ENCODE data around the gene LRRC1.
A peak's percentile ranks its signal among the peaks of the same experiment; 100 is the strongest.

Gene LRRC1

DNA sequence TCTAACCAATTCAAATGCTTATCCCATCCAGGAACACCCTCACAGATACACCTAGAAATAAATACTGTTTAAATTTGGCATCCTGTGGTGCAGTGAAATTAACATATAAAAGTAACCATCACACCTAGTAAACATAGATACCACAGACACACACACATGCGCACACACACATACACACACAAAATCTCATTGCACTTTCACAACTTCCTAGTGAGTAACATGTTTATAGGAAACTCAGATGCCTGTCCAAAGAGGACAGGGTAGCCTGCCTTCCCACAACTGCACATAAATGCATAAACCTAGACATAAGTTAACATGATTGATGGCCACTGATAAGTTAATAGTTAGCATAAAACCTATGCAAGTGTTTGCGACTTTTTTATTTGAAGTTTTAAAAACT is 56.8 kb downstream of the LRRC1 start:
- Histone ChIP-seq H3K27ac (ENCODE audit: low read depth, low read length) (no peak overlapping the region), H3K36me3 (ENCODE audit: control insufficient read depth, insufficient read depth, low read length) (no peaks in the 10 kb centered on the region), H3K4me3 (ENCODE audit: low read depth, low read length) (no peak overlapping the region), H3K4me1 (ENCODE audit: control insufficient read depth, insufficient read depth, low read length) (no peaks in the 10 kb centered on the region), H3K9me3 (ENCODE audit: control insufficient read depth, insufficient read depth, low read length) (no peaks in the 10 kb centered on the region), H3K27me3 (ENCODE audit: control insufficient read depth, insufficient read depth, low read length) (no peaks in the 10 kb centered on the region), H3K9ac (ENCODE audit: low read depth, low read length) (no peak overlapping the region)

DNA sequence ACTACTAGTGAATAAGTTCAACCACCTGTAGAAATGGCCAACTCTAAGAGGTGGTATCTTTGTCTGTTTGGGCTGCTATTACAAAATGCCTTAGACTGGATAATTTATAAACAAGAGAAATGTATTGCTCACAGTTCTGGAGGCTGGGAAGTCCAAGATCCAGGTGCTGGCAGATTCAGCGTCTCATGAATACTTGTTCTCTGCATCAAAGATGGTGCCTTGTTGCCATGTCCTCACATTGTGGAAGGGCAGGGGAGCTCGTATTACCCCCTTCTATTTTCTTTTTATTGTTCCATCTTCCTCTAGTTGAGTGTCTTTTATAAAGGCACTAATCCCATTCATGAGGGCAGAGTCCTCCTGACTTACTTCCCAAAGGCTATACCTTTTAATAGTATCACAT is 58.0 kb downstream of the LRRC1 start:
- H3K4me1 ChIP-seq (ENCODE audit: control insufficient read depth, insufficient read depth, low read length): 0 out of 2 replicates have a peak, but pooled peaks cover 6% of the 10 kb centered on the region
- no peaks in the 10 kb centered on the region for H3K36me3 ChIP-seq (ENCODE audit: control insufficient read depth, insufficient read depth, low read length)
- no peaks in the 10 kb centered on the region for H3K27me3 ChIP-seq (ENCODE audit: control insufficient read depth, insufficient read depth, low read length)
- H3K9ac ChIP-seq (ENCODE audit: low read depth, low read length): no peak overlapping the region
- H3K27ac ChIP-seq (ENCODE audit: low read depth, low read length): no peak overlapping the region
- H3K9me3 ChIP-seq (ENCODE audit: control insufficient read depth, insufficient read depth, low read length): no peaks in the 10 kb centered on the region
- H3K4me3 ChIP-seq (ENCODE audit: low read depth, low read length): no peak overlapping the region

- H3K27ac ChIP-seq (ENCODE audit: low read depth, low read length): no peak overlapping the region
- no peak overlapping the region for H3K4me3 ChIP-seq (ENCODE audit: low read depth, low read length)
- no peaks in the 10 kb centered on the region for H3K9me3 ChIP-seq (ENCODE audit: control insufficient read depth, insufficient read depth, low read length)
- H3K9ac ChIP-seq (ENCODE audit: low read depth, low read length): no peak overlapping the region
- no peaks in the 10 kb centered on the region for H3K27me3 ChIP-seq (ENCODE audit: control insufficient read depth, insufficient read depth, low read length)
- H3K4me1 ChIP-seq (ENCODE audit: control insufficient read depth, insufficient read depth, low read length): 0 out of 2 replicates have a peak, but pooled peaks cover 6% of the 10 kb centered on the region
- H3K36me3 ChIP-seq (ENCODE audit: control insufficient read depth, insufficient read depth, low read length): no peaks in the 10 kb centered on the region
These were observed 60.2 kb downstream of the LRRC1 start for GRCh38 chr6:53854843-53855567.

GRCh38 chr6:53855940-53856339 is 61.1 kb downstream of the LRRC1 start:
- Histone ChIP-seq H3K27me3 (ENCODE audit: control insufficient read depth, insufficient read depth, low read length) (no peaks in the 10 kb centered on the region), H3K4me1 (ENCODE audit: control insufficient read depth, insufficient read depth, low read length) (peaks cover 9% of the 10 kb centered on the region; the same call in 1 of the 2 replicates), H3K27ac (ENCODE audit: low read depth, low read length) (no peak overlapping the region)

DNA sequence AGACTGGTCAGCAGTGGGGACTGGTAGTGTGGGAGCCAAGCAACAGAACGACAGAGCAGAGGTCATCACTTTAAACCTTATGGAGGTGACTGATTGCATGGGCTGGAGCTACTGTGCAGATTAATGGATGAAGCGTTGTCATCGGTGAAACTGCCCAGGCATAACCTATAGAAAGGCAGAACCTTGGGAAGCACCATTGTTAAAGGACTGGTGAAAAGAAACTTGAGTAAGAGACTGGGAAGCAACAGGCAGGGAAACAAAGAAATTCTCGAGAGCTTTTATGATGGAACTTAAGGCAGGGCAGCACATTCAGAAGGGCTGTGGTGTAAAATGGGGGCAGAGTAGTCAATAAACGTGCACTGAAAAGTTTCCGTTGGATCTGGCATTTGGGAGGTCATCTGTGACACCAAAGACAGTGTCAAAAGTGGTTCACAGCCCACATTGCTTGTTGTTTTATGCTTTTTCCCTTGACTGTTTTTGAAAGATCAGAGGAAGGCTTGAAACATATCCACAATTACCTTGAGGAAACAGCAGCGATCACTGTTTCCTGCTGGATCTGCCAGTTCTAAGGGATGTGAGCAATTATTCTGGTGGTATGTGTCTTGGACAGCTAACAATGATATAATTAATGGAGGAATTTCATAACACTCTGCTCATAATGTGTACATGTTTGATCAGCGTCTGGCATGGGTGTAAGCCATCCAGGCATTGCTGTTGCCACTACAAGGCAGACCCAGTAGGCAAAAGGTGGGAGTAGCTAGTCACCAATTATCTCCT is 62.7 kb downstream of the LRRC1 start:
- Histone ChIP-seq H3K27me3 (ENCODE audit: control insufficient read depth, insufficient read depth, low read length) (no peaks in the 10 kb centered on the region), H3K36me3 (ENCODE audit: control insufficient read depth, insufficient read depth, low read length) (no peaks in the 10 kb centered on the region), H3K4me3 (ENCODE audit: low read depth, low read length) (no peak overlapping the region), H3K4me1 (ENCODE audit: control insufficient read depth, insufficient read depth, low read length) (peaks cover 9% of the 10 kb centered on the region; the same call in 1 of the 2 replicates), H3K9ac (ENCODE audit: low read depth, low read length) (no peak overlapping the region), H3K27ac (ENCODE audit: low read depth, low read length) (no peak overlapping the region), H3K9me3 (ENCODE audit: control insufficient read depth, insufficient read depth, low read length) (no peaks in the 10 kb centered on the region)

More at GRCh38 chr6:53855940-53856339, 61.1 kb downstream of the LRRC1 start:
- H3K9ac ChIP-seq (ENCODE audit: low read depth, low read length): no peak overlapping the region
- no peaks in the 10 kb centered on the region for H3K9me3 ChIP-seq (ENCODE audit: control insufficient read depth, insufficient read depth, low read length)
- H3K4me3 ChIP-seq (ENCODE audit: low read depth, low read length): no peak overlapping the region
- H3K36me3 ChIP-seq (ENCODE audit: control insufficient read depth, insufficient read depth, low read length): no peaks in the 10 kb centered on the region

- Histone ChIP-seq H3K4me1 (ENCODE audit: control insufficient read depth, insufficient read depth, low read length) (peaks cover 9% of the 10 kb centered on the region; the same call in 1 of the 2 replicates), H3K9me3 (ENCODE audit: control insufficient read depth, insufficient read depth, low read length) (no peaks in the 10 kb centered on the region), H3K36me3 (ENCODE audit: control insufficient read depth, insufficient read depth, low read length) (no peaks in the 10 kb centered on the region), H3K27me3 (ENCODE audit: control insufficient read depth, insufficient read depth, low read length) (no peaks in the 10 kb centered on the region), H3K27ac (ENCODE audit: low read depth, low read length) (no peak overlapping the region), H3K4me3 (ENCODE audit: low read depth, low read length) (no peak overlapping the region), H3K9ac (ENCODE audit: low read depth, low read length) (no peak overlapping the region)
These were observed 63.4 kb downstream of the LRRC1 start for GRCh38 chr6:53858196-53858595.

DNA sequence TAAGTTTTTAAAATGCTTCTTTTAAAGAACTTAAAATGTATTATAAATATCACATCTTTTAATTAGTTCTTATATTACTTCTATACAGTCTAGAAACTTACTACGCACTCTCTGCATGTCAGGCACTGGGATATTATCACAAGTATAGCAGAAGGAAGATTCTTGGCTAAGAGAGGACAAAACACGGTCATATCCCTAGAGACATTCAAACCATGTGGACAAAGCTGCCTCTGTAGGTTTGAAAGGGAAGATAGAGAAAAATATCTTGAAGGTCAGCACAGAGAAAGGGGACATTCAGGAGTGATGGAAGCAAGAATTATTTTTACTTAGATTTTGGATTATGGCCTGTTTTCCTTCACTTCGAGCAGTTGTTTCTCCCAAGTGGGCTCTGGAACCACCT is 64.1 kb downstream of the LRRC1 start:
- H3K27ac ChIP-seq (ENCODE audit: low read depth, low read length): no peak overlapping the region
- H3K36me3 ChIP-seq (ENCODE audit: control insufficient read depth, insufficient read depth, low read length): no peaks in the 10 kb centered on the region

DNA sequence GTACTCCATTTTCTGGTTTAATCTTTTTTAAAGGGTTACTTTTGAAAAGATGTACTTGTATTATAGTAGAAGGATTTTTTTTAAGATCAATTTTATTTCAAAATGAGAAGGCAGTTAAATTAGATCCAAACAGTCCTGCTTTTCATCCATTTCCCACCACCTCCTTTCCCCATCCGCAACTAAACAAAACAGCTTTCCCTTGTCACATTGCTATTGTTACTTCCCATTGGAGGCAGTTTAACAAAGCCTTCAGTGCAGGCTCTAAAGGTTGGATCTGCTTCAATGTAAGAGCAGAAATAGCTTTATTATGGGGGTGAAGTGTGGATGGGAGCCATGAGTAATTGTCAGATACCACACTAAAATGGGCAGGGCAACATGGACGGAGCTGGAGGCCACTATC is 65.7 kb downstream of the LRRC1 start:
- Histone ChIP-seq H3K27ac (ENCODE audit: low read depth, low read length) (no peak overlapping the region), H3K9me3 (ENCODE audit: control insufficient read depth, insufficient read depth, low read length) (no peaks in the 10 kb centered on the region), H3K4me3 (ENCODE audit: low read depth, low read length) (no peak overlapping the region), H3K36me3 (ENCODE audit: control insufficient read depth, insufficient read depth, low read length) (no peaks in the 10 kb centered on the region), H3K4me1 (ENCODE audit: control insufficient read depth, insufficient read depth, low read length) (peaks cover 9% of the 10 kb centered on the region; the same call in 1 of the 2 replicates), H3K9ac (ENCODE audit: low read depth, low read length) (no peak overlapping the region), H3K27me3 (ENCODE audit: control insufficient read depth, insufficient read depth, low read length) (no peaks in the 10 kb centered on the region)

More for the DNA sequence above, 64.1 kb downstream of the LRRC1 start:
- H3K4me1 ChIP-seq (ENCODE audit: control insufficient read depth, insufficient read depth, low read length): peaks cover 9% of the 10 kb centered on the region; the same call in 1 of the 2 replicates
- no peak overlapping the region for H3K4me3 ChIP-seq (ENCODE audit: low read depth, low read length)
- H3K27me3 ChIP-seq (ENCODE audit: control insufficient read depth, insufficient read depth, low read length): no peaks in the 10 kb centered on the region
- no peak overlapping the region for H3K9ac ChIP-seq (ENCODE audit: low read depth, low read length)
- no peaks in the 10 kb centered on the region for H3K9me3 ChIP-seq (ENCODE audit: control insufficient read depth, insufficient read depth, low read length)

DNA sequence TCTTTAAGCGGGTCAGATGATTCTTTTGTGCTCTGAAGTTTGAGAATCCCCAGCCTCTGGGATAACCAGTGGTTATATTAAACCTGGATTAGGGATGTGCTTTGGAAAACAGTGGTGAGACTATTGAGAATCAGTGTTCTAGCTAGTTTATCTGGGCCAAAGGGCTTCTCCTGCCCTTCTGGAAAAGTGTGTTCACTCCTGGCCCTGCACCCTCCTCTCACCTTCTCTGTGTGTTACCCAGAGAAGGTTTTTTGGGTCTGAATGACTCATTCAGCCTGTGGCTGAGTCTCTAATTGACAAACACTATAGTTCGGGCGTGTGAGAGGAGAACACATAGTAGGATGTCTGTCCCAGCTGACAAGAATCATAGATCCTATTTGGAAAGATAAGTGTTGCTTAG is 66.7 kb downstream of the LRRC1 start:
- Histone ChIP-seq H3K9me3 (ENCODE audit: control insufficient read depth, insufficient read depth, low read length) (no peaks in the 10 kb centered on the region), H3K4me3 (ENCODE audit: low read depth, low read length) (no peak overlapping the region), H3K27me3 (ENCODE audit: control insufficient read depth, insufficient read depth, low read length) (no peaks in the 10 kb centered on the region), H3K27ac (ENCODE audit: low read depth, low read length) (peak overlapping the region; percentile 48), H3K4me1 (ENCODE audit: control insufficient read depth, insufficient read depth, low read length) (peaks cover 9% of the 10 kb centered on the region; the same call in 1 of the 2 replicates), H3K9ac (ENCODE audit: low read depth, low read length) (no peak overlapping the region), H3K36me3 (ENCODE audit: control insufficient read depth, insufficient read depth, low read length) (no peaks in the 10 kb centered on the region)

DNA sequence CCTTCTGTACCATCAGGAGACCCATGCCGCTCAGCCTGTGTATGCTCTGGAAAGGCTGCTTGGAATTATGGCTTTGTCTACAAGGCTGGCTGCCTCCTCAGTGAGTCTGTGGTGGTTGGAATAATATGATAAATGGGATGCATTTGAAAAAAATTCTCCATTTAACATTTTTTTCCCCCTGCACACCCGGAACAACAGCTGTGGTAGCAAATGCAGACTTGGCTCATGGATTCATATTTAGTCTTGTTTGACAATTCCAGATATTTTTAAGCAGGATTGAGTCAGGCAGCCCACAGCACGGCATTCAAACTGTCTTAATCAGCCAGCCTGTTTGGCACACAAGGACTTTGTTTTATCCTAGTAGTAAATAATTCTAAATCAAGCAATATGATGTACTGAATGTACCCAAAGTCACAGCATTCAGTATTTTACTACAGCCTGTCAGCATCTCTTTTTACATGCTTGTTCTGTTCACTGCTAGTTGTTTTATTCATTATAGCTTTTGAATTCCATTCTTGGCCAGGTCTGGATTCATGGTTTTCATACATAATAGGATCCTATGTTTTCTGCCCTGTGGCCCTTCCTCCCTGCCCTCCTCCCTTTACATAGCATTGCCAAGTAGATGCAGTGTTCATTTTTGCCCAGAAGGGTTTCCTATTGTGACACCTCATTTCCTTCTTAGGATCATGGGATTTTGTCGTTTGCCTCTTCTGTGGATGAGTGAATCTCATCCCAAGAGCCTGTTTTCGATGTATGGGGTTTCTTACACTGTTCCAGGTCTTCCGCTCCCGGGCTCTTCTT is 68.1 kb downstream of the LRRC1 start:
- no peaks in the 10 kb centered on the region for H3K36me3 ChIP-seq (ENCODE audit: control insufficient read depth, insufficient read depth, low read length)
- no peak overlapping the region for H3K4me3 ChIP-seq (ENCODE audit: low read depth, low read length)
- H3K9me3 ChIP-seq (ENCODE audit: control insufficient read depth, insufficient read depth, low read length): no peaks in the 10 kb centered on the region
- H3K27ac ChIP-seq (ENCODE audit: low read depth, low read length): no peak overlapping the region
- H3K9ac ChIP-seq (ENCODE audit: low read depth, low read length): no peak overlapping the region
- no peaks in the 10 kb centered on the region for H3K27me3 ChIP-seq (ENCODE audit: control insufficient read depth, insufficient read depth, low read length)
- H3K4me1 ChIP-seq (ENCODE audit: control insufficient read depth, insufficient read depth, low read length): peaks cover 3% of the 10 kb centered on the region; the same call in 1 of the 2 replicates

Measured in HUES48 (cell line).